ENCODE measurements around the gene GLI3.

Gene GLI3

DNA sequence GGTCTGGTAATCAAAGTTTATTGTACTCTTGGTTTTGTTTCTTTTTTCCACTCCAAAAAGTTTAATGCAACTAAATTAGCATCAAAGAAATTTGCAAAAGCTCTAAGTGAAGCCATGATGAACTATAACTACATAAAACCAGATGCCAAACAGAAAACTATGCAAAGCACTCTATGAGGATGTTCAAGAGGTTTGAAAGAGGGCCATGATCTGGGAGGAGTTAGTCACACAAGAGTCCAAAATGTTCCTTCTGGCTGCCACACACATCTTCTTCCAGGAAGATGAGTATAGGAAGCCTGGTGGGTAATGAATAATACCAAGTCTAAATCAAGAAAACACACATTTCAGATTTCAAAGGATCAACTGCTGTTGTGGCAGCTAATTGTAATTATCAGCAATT lies 28.4 kb downstream of the GLI3 start:
- no peaks in the 10 kb centered on the region for H3K36me3 ChIP-seq (replicated peaks; ENCODE audit: insufficient read depth, low read length)
- H3K9ac ChIP-seq (ENCODE audit: low read length), result no peak overlapping the region
- H3K27ac ChIP-seq (ENCODE audit: low read length), result no peak overlapping the region
- no peaks in the 10 kb centered on the region for H3K27me3 ChIP-seq (replicated peaks; ENCODE audit: insufficient read depth, low read length)
- H3K79me2 ChIP-seq (ENCODE audit: low read length), result no peaks in the 10 kb centered on the region
- H3K4me3 ChIP-seq (ENCODE audit: low read length), result no peak overlapping the region
- no peak overlapping the region for H2AFZ ChIP-seq (ENCODE audit: low read length)
- no peaks in the 10 kb centered on the region for H3K9me3 ChIP-seq (replicated peaks; ENCODE audit: insufficient read depth, low read length)
- H3K9me2 ChIP-seq (replicated peaks; ENCODE audit: insufficient read depth, low read length), result no peaks in the 10 kb centered on the region
- no peaks in the 10 kb centered on the region for H4K20me1 ChIP-seq (ENCODE audit: insufficient read depth, low read length)
- no peak for TF ChIP-seq EZH2phosphoT487 (IDR thresholded peaks at IDR 0.05; ENCODE audit: low read length)
- TF ChIP-seq EZH2 (optimal IDR thresholded peaks at IDR 0.05; ENCODE audit: low read depth, low read length), result no peak
- TF ChIP-seq, protein P1, sequence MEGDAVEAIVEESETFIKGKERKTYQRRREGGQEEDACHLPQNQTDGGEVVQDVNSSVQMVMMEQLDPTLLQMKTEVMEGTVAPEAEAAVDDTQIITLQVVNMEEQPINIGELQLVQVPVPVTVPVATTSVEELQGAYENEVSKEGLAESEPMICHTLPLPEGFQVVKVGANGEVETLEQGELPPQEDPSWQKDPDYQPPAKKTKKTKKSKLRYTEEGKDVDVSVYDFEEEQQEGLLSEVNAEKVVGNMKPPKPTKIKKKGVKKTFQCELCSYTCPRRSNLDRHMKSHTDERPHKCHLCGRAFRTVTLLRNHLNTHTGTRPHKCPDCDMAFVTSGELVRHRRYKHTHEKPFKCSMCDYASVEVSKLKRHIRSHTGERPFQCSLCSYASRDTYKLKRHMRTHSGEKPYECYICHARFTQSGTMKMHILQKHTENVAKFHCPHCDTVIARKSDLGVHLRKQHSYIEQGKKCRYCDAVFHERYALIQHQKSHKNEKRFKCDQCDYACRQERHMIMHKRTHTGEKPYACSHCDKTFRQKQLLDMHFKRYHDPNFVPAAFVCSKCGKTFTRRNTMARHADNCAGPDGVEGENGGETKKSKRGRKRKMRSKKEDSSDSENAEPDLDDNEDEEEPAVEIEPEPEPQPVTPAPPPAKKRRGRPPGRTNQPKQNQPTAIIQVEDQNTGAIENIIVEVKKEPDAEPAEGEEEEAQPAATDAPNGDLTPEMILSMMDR (IDR thresholded peaks at IDR 0.05; ENCODE audit: low read length), result no peak
- DNase-seq, result no peak
- no peak overlapping the region for H3K4me2 ChIP-seq (ENCODE audit: low read depth, low read length)
- H3K4me1 ChIP-seq (ENCODE audit: low read length), result no peaks in the 10 kb centered on the region
- no peaks in the 10 kb centered on the region for H3F3A ChIP-seq (ENCODE audit: insufficient read depth, low read length)

DNA sequence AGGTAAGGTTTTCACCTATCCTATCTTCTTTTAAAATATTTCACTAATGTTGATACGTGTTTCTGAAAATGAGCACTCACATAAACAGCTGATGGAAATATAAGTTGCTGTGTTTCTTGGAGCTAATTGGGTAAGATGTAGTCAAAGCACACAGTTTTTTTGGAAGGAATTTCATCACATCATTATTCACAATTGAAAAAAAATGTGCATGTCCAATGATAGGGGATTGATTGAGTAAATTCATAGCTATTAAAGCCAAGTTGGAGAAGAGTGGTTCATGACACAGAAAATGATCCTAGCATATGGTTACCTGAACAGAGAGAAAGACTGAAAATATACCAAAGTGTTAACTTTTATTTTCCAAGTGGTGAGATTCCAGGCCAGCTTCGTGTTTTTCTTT lies 29.6 kb downstream of the GLI3 start:
- Histone ChIP-seq H4K20me1 (ENCODE audit: insufficient read depth, low read length) (no peaks in the 10 kb centered on the region), H3F3A (ENCODE audit: insufficient read depth, low read length) (no peaks in the 10 kb centered on the region), H3K4me3 (ENCODE audit: low read length) (no peak overlapping the region), H2AFZ (ENCODE audit: low read length) (no peak overlapping the region), H3K36me3 (replicated peaks; ENCODE audit: insufficient read depth, low read length) (no peaks in the 10 kb centered on the region), H3K27me3 (replicated peaks; ENCODE audit: insufficient read depth, low read length) (no peaks in the 10 kb centered on the region), H3K27ac (ENCODE audit: low read length) (no peak overlapping the region), H3K9me3 (replicated peaks; ENCODE audit: insufficient read depth, low read length) (no peaks in the 10 kb centered on the region), H3K79me2 (ENCODE audit: low read length) (no peaks in the 10 kb centered on the region), H3K4me2 (ENCODE audit: low read depth, low read length) (no peak overlapping the region), H3K9me2 (replicated peaks; ENCODE audit: insufficient read depth, low read length) (no peaks in the 10 kb centered on the region), H3K4me1 (ENCODE audit: low read length) (no peaks in the 10 kb centered on the region), H3K9ac (ENCODE audit: low read length) (no peak overlapping the region)
- no peak for TF ChIP-seq EZH2phosphoT487 (IDR thresholded peaks at IDR 0.05; ENCODE audit: low read length)
- no peak for TF ChIP-seq EZH2 (optimal IDR thresholded peaks at IDR 0.05; ENCODE audit: low read depth, low read length)
- TF ChIP-seq, protein P1 (IDR thresholded peaks at IDR 0.05; ENCODE audit: low read length), result no peak
- no peak for DNase-seq

DNA sequence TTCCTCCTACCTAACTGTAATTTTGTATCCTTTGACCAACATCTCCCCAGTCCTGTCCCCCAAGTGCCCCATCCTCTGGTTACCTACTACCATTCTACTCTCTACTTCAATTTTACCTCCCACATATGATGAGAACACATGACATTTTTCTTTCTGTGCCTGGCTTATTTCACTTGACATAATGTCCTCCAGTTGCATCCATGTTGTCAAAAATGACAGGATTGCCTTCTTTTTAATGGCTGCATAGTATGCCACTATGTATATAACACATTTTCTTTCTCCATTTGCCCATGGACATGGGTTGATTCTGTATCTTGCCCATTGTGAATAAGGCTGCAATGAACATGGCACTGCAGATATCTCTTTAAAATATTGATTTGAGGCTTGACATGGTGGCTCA lies 33.7 kb downstream of the GLI3 start:
- Histone ChIP-seq H3K9me3 (replicated peaks; ENCODE audit: insufficient read depth, low read length) (no peaks in the 10 kb centered on the region), H3F3A (ENCODE audit: insufficient read depth, low read length) (no peaks in the 10 kb centered on the region), H3K4me1 (ENCODE audit: low read length) (no peaks in the 10 kb centered on the region), H2AFZ (ENCODE audit: low read length) (no peak overlapping the region), H3K27ac (ENCODE audit: low read length) (no peak overlapping the region), H3K36me3 (replicated peaks; ENCODE audit: insufficient read depth, low read length) (no peaks in the 10 kb centered on the region), H4K20me1 (ENCODE audit: insufficient read depth, low read length) (no peaks in the 10 kb centered on the region), H3K4me2 (ENCODE audit: low read depth, low read length) (no peak overlapping the region), H3K4me3 (ENCODE audit: low read length) (no peak overlapping the region), H3K9me2 (replicated peaks; ENCODE audit: insufficient read depth, low read length) (no peaks in the 10 kb centered on the region), H3K27me3 (replicated peaks; ENCODE audit: insufficient read depth, low read length) (no peaks in the 10 kb centered on the region), H3K79me2 (ENCODE audit: low read length) (no peaks in the 10 kb centered on the region), H3K9ac (ENCODE audit: low read length) (no peak overlapping the region)
- no peak for DNase-seq
- TF ChIP-seq EZH2 (optimal IDR thresholded peaks at IDR 0.05; ENCODE audit: low read depth, low read length), result no peak
- TF ChIP-seq EZH2phosphoT487 (IDR thresholded peaks at IDR 0.05; ENCODE audit: low read length), result no peak
- TF ChIP-seq, protein P1 (IDR thresholded peaks at IDR 0.05; ENCODE audit: low read length), result no peak
